ENCODE measurements around the gene RILPL2.
"Not testable (repeated sequence)": the region's sequence is repeated elsewhere in the genome, so short reads cannot be mapped to it uniquely, and the experiment has no call there.

RILPL2 gene

GRCh38 chr12:123401753-123402683, 34.5 kb downstream of the RILPL2 start:
- DNase-seq (ENCODE audit: low read depth) = no peak

DNA sequence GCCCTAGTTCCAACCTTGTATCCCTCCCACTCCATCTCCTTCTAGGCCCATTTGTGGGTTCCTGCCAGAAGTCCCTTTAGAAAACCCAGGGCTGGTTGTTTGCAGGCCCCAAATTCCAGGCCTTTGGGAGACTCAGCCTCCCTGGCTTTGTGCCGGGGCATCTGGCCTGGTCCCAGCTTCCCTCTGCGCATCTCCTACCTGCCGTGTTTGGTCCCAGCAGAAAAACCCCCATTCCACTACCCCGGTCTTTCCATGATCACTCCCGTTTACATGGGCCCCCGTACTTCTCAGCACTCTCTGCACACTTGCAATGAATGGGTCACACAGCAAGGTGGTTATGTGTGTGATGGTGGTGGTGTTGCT, 37.2 kb downstream of the RILPL2 start:
- DNase-seq (ENCODE audit: low read depth) = no peak

GRCh38 chr12:123398550-123399254, 37.8 kb downstream of the RILPL2 start:
- DNase-seq (ENCODE audit: low read depth) = no peak

- no peak for DNase-seq (ENCODE audit: low read depth)
Observed at GRCh38 chr12:123398177-123398549, 38.3 kb downstream of the RILPL2 start.

GRCh38 chr12:123397400-123397799, 39.1 kb downstream of the RILPL2 start:
- DNase-seq (ENCODE audit: low read depth) = no peak

DNA sequence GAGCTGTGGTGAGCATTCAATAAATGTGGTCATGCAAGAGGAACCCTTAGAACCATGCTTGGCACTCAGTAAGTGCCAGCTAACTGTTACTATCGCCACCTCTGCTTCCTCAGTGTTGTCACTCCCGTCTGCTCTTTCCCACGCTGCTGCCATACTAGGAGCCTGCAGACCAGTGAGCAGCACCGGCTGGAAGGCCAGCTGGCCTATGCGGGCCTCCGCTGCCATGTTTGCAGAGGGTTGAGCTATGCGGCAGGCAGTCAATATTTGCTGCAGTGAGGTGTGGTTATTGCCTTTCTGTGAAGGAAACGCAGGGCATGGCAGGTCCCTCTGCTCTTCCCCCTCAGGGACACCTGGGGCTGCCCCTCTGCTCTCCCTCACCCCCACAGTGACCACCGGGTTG, 39.5 kb downstream of the RILPL2 start:
- DNase-seq (ENCODE audit: low read depth) = no peak

DNA sequence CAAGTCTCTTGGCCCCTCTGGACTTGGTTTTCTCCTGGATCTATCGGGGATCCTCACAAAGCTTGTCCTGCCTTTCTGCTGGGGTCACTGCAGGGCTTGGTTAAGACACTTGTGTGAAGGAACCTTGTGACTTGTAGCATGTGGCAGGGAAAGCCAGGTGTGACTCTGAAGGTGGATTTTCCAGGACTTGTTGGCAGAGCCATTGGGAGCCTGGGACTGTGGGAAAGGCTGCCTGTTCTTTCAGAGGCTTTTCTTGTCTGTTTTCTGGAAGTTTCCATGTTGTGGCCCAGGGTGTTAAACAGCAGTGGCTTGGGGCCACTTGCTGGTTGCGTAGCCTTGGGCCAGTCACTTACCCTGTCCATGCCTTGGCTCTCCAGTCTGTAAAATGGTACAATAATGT, 39.9 kb downstream of the RILPL2 start:
- no peak for DNase-seq (ENCODE audit: low read depth)

- no peak for DNase-seq (ENCODE audit: low read depth)
Observed at GRCh38 chr12:123395236-123395635, 41.2 kb downstream of the RILPL2 start.

GRCh38 chr12:123393747-123394146, 42.7 kb downstream of the RILPL2 start:
- no peak for DNase-seq (ENCODE audit: low read depth)

DNA sequence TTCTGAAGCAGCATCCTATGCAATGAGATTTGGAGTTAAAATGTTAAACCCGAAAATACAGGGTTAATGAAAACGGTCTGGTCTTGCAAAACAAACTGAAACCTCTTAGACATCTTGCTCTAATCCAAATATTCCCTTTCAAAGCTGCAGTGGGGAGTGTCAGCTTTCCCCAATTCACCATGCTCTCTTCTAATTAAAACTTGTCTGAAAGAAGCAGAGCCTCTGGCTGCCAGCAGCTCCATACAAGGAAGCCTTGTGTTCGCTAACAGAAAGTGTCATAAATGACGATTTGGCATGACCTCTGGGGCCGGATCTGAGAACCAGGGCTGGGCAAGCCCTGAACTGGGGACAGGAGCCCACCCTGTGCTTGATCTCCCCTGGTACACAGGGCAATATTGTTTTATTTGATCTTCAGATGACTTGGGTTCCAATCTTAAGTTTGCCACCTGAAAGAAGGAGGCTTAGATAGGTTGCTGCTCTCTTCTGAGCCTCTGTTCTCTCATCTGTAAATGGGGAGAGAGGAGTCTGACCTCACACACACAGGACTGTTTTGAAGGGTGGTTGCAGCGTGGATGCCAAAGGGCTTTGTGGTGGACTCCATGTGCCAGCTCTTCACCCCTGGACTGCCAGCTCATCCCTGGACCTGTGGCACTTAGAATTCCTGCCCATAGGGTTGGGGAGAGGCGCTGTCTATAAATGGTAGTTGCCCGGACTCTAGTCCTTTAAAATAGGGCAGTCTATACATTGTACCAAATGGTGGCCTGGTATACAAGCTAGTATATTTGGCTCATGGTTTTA, 44.7 kb downstream of the RILPL2 start:
- no peak for DNase-seq (ENCODE audit: low read depth)

GRCh38 chr12:123390498-123391426, 45.7 kb downstream of the RILPL2 start:
- DNase-seq (ENCODE audit: low read depth) = no peak

GRCh38 chr12:123389560-123390351, 46.7 kb downstream of the RILPL2 start:
- no peak for DNase-seq (ENCODE audit: low read depth)

DNA sequence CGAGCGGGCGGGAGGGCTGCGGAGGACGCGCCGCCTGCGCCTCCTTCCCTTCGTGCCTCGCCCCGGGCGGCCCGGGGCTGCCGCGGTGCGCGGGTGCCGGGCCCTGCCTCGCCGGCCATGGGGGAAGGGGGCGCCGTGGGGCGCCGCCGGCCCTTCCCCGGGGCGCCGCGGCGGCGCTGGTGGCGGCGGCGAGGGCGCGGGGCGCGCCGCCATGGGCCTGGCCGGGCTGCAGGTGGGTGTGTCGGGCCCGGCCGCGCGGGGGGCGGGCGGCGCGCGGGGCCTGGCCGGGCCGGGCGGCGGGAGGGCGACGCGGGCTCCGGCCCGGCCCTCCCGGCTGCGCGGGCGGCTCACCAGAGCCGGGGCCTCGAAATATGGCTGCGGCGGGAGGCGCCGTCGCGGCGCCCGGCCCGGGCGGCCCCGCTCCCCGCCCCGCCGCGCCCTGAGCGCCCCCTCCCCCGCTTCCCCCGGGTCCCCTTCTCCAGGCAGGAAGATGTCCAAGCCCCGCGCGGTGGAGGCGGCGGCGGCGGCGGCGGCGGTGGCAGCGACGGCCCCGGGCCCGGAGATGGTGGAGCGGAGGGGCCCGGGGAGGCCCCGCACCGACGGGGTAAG, 47.4 kb downstream of the RILPL2 start:
- DNase-seq (ENCODE audit: low read depth) = no peak

GRCh38 chr12:123388177-123388950, 48.1 kb downstream of the RILPL2 start:
- no peak for DNase-seq (ENCODE audit: low read depth)

DNA sequence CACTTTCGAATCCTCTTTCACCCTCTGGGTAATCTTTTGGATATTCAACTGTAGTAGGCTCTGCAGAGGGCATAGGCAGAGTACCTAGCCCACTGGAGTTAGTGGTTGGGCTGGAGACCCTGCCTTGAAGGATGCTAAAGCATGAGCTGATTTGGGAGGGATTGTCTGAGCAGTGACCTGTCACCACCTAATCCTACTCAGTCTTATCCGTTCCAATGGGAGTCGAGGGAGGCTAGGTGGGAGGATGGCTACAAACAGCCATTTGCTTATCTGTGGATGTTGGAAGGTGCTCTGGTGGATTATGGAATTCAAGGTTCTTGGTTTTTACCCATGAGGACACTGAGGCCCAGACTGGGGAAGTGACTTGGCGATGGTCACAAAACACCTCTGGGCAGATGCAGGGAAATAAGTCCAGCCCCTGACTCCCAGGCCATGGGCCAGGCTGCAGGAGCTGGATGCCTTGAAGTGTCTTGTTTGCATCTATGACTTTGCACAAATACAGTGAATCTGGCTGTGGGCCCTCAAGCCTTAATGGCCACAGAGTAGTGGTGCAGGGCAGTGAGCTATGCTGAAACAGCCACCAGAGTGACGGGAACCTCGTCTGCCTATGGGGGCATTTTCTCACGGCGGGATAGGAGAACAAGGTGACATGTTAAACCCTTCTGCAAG, 48.8 kb downstream of the RILPL2 start:
- DNase-seq (ENCODE audit: low read depth) = no peak

GRCh38 chr12:123385536-123385935, 50.9 kb downstream of the RILPL2 start:
- DNase-seq (ENCODE audit: low read depth) = not testable (repeated sequence)

GRCh38 chr12:123384994-123385376, 51.5 kb downstream of the RILPL2 start:
- DNase-seq (ENCODE audit: low read depth) = peak; percentile 40

DNA sequence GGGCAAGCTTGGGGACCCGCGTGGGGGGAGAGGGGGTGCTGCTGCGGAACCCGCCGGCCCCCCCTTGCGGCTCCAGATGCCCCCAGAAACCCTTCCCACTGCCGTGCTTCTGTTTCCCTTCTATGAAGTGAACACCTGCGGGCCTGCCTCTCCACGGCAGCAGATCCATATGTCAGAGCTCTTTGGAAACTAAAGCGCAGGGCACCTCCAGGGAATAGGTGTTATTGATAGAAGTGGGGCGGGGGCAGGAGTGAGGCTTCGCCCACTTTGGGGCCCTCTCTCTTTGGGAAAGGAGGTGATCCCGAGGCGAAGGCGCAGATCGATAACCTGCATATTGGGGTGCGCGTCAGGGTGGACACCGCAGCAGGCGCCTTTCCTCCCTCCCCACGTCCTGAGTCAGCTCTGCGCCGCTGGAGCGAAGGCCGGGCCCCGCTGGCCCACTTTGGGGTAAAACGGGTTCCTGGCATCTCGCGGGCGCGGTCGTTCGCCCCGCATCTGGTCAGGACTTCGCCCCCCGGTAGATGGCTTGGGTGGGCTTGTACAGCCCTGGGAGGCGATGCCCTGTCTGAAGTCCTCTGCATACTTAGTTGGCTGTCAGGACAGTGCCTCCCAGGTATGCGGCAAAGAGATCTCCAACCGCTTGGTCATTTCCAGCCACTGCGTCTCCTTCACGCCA, 52.0 kb downstream of the RILPL2 start:
- no peak for DNase-seq (ENCODE audit: low read depth)

All from HS-5 (cell line).